ENCODE measurements around the gene TICRR.

GRCh38 chr15:89656116-89656815, 81.0 kb downstream of the TICRR start:
- TF ChIP-seq EP300 (IDR thresholded peaks at IDR 0.05) (no peak), CTCF (IDR thresholded peaks at IDR 0.05) (no peak)

Data from tibial nerve (tissue), 4 donors.